Measurements from ENCODE around the gene HOXC4. TPM values are rescaled to one million over a fixed set of nuclear protein-coding genes. Genes with fewer than 3 reads are reported as not detected.

The HOXC4 gene
- total and polyA plus RNA-seq, 2 of the 4 experiments (the other 2 are of a cell fraction) = under 0.01 to 0.26 TPM

GRCh38 chr12:54021432-54022013 lies 32.1 kb upstream of the HOXC4 start:
- no peak overlapping the region for H3K18ac ChIP-seq (ENCODE audit: low read depth, low read length)
- in situ Hi-C loops (cut with MboI; ENCODE audit: low sequenced_read_pairs) = no loop called here
- ATAC-seq (ENCODE audit: low read depth) (no peak), DNase-seq (no peak)
- H3K27ac ChIP-seq (ENCODE audit: insufficient read depth, low read length) = no peak overlapping the region
- no peak overlapping the region for H2BK120ac ChIP-seq (ENCODE audit: low read depth, low read length)
- 0% methylated on average over 2 of the region's 16 CpGs; no CpG with 5 or more reads in 1 of the 2 experiments for WGBS, 2 experiments (ENCODE audit: extremely low coverage in 2 of 2, insufficient read length in 1 of 2)
- H3K4me3 ChIP-seq (ENCODE audit: insufficient read depth, low read depth, low read length) = no peak overlapping the region
- H3K4me1 ChIP-seq (ENCODE audit: control insufficient read depth, insufficient read depth, low read length) = no peaks in the 10 kb centered on the region
- H3K14ac ChIP-seq (replicated peaks; ENCODE audit: low read depth, low read length) = no peak overlapping the region
- POLR2A ChIA-PET (ENCODE audit: unreplicated experiment) = no interaction called here
- BruUV-seq (replicated peaks) = no TSS peak
- H2BK20ac ChIP-seq (ENCODE audit: low read depth, low read length) = no peak overlapping the region
- no peak overlapping the region for H4K5ac ChIP-seq (ENCODE audit: low read depth, low read length)
- H4K91ac ChIP-seq (ENCODE audit: insufficient read depth, low read depth, low read length) = no peak overlapping the region
- no peaks in the 10 kb centered on the region for H4K20me1 ChIP-seq (ENCODE audit: insufficient read depth, low read length)
- CTCF ChIA-PET = interaction anchor here (0.5 kb wide), 1 partner anchor 11 kb away, joined by 3 read pairs; no protein-coding TSS in a partner anchor
- H2AK5ac ChIP-seq (ENCODE audit: low read depth, low read length) = no peak overlapping the region
- H3K79me1 ChIP-seq (ENCODE audit: low read depth in 1 of 2, low read length in 2 of 2) = no peaks in the 10 kb centered on the region
- no peak overlapping the region for H2AFZ ChIP-seq (replicated peaks; ENCODE audit: low read length, poor library complexity)
- H3K4ac ChIP-seq (ENCODE audit: low read depth, low read length) = no peak overlapping the region
- H3K27me3 ChIP-seq (ENCODE audit: control insufficient read depth, insufficient read depth, low read length) = peaks cover 84% of the 10 kb centered on the region
- H2AK9ac ChIP-seq (replicated peaks; ENCODE audit: low read depth, low read length, poor library complexity) = no peak overlapping the region
- no peak for TF ChIP-seq RCOR1 (IDR thresholded peaks at IDR 0.05; ENCODE audit: insufficient replicate concordance, low read length)
- TF ChIP-seq NFE2L2 (IDR thresholded peaks at IDR 0.05; ENCODE audit: low read depth, low read length) = no peak
- no peak overlapping the region for H4K8ac ChIP-seq (ENCODE audit: low read depth in 2 of 2, low read length in 2 of 2)
- H3K9me3 ChIP-seq (ENCODE audit: control insufficient read depth, insufficient read depth, low read length) = no peaks in the 10 kb centered on the region
- H3K4me2 ChIP-seq (ENCODE audit: low read depth, low read length) = no peak overlapping the region
- H2BK15ac ChIP-seq (ENCODE audit: low read depth, low read length) = no peak overlapping the region
- H3K23ac ChIP-seq (ENCODE audit: low read depth, low read length) = no peak overlapping the region
- no peak overlapping the region for H2BK5ac ChIP-seq (ENCODE audit: low read depth, low read length, poor library complexity, severe bottlenecking)
- H3K9ac ChIP-seq (ENCODE audit: low read depth, low read length) = no peak overlapping the region
- H3K36me3 ChIP-seq (ENCODE audit: control insufficient read depth, insufficient read depth, low read length) = no peaks in the 10 kb centered on the region
- intact Hi-C loops (cut with micrococcal nuclease) = no loop called here
- no peaks in the 10 kb centered on the region for H3K9me1 ChIP-seq (ENCODE audit: insufficient read depth, low read length)
- no peak overlapping the region for H3K56ac ChIP-seq (ENCODE audit: extremely low read depth, insufficient read depth, low read length)
- dilution Hi-C loops (cut with HindIII; ENCODE audit: low sequenced_read_pairs, unreplicated experiment) = no loop called here
